HEK293T (cell line): Measurements from ENCODE around the gene PRKCA.

Experiments
- CTCF ChIA-PET: fragments of 350-600 bp; formaldehyde crosslinking; extraction: SDS; loops from one replicate; lab custom pipeline; 2021; ENCODE audit warnings: antibody characterized with exemption, inconsistent platforms; lab: Yijun Ruan, JAX
- POLR2A ChIA-PET: fragments of 350-600 bp; formaldehyde crosslinking; extraction: SDS; loops from one replicate; lab custom pipeline; 2020; ENCODE audit warnings: antibody characterized with exemption, inconsistent platforms; lab: Yijun Ruan, JAX
- DNase-seq: peaks from one replicate; pipeline ENCODE4 v3.0.0; 2012; ENCODE audit warnings: mixed read lengths; ENCODE audit errors: extremely low spot score
- ARNT ChIP-seq: fragments of 450-650 bp; IDR thresholded peaks from 2 replicates; pipeline ENCODE4 v1.6.1; 2017; ENCODE audit warnings: mild to moderate bottlenecking
- BHLHE40 ChIP-seq: fragments of 450-650 bp; IDR thresholded peaks from 2 replicates; pipeline ENCODE4 v1.6.1; 2016; ENCODE audit warnings: mild to moderate bottlenecking, moderate library complexity, borderline replicate concordance
- CTBP1 ChIP-seq: fragments of 450-650 bp; IDR thresholded peaks from 2 replicates; pipeline ENCODE4 v1.6.1; 2016; ENCODE audit warnings: borderline replicate concordance
- ELF4 ChIP-seq: fragments of 450-650 bp; IDR thresholded peaks from 2 replicates; pipeline ENCODE4 v1.6.1; 2017; ENCODE audit warnings: antibody characterized with exemption
- FOXA1 ChIP-seq: fragments of 450-650 bp; IDR thresholded peaks from 2 replicates; pipeline ENCODE4 v1.6.1; 2016; ENCODE audit warnings: mild to moderate bottlenecking
- FOXK2 ChIP-seq: fragments of 450-650 bp; IDR thresholded peaks from 2 replicates; pipeline ENCODE4 v1.6.1; 2016; ENCODE audit warnings: mild to moderate bottlenecking
- FOXM1 ChIP-seq: fragments of 450-650 bp; IDR thresholded peaks from 2 replicates; pipeline ENCODE4 v1.6.1; 2017; ENCODE audit warnings: mild to moderate bottlenecking, borderline replicate concordance
- HDGF ChIP-seq: fragments of 450-650 bp; IDR thresholded peaks from 2 replicates; pipeline ENCODE4 v1.6.1; 2017; ENCODE audit warnings: antibody characterized with exemption, borderline replicate concordance
- L3MBTL2 ChIP-seq: fragments of 450-650 bp; conservative IDR thresholded peaks from 2 replicates; pipeline ENCODE4 v1.6.1; 2016; ENCODE audit warnings: mild to moderate bottlenecking
- LEF1 ChIP-seq: fragments of 450-650 bp; IDR thresholded peaks from 2 replicates; pipeline ENCODE4 v1.6.1; 2017; ENCODE audit warnings: mild to moderate bottlenecking, borderline replicate concordance
- NFRKB ChIP-seq: fragments of 450-650 bp; IDR thresholded peaks from 2 replicates; pipeline ENCODE4 v1.6.1; 2016; ENCODE audit warnings: mild to moderate bottlenecking, moderate library complexity
- SP1 ChIP-seq: fragments of 450-650 bp; IDR thresholded peaks from 2 replicates; pipeline ENCODE4 v1.6.1; 2017
- SUZ12 ChIP-seq: fragments of 450-650 bp; IDR thresholded peaks from 2 replicates; pipeline ENCODE4 v1.6.1; 2016; ENCODE audit warnings: mild to moderate bottlenecking
- TARDBP ChIP-seq: fragments of 450-650 bp; IDR thresholded peaks from 2 replicates; pipeline ENCODE4 v1.6.1; 2016
- ZNF384 ChIP-seq: fragments of 450-650 bp; IDR thresholded peaks from 2 replicates; pipeline ENCODE4 v1.6.1; 2016
- TF ChIP-seq, protein P1 (sequence below): fragments of 450-650 bp; IDR thresholded peaks from 2 replicates; pipeline ENCODE4 v1.6.1; 2016

Gene PRKCA

GRCh38 chr17:66461343-66461995 lies 159.1 kb downstream of the PRKCA start:
- ChIA-PET POLR2A (no interaction called here), CTCF (no interaction called here)
- DNase-seq: no peak
- TF ChIP-seq TARDBP: no peak
- TF ChIP-seq ARNT: no peak
- TF ChIP-seq L3MBTL2: no peak
- TF ChIP-seq ELF4: no peak
- TF ChIP-seq BHLHE40: no peak
- TF ChIP-seq LEF1: no peak
- no peak for TF ChIP-seq ZNF384
- TF ChIP-seq FOXK2: no peak
- no peak for TF ChIP-seq NFRKB
- TF ChIP-seq FOXA1: no peak
- no peak for TF ChIP-seq SUZ12
- TF ChIP-seq, protein P1, sequence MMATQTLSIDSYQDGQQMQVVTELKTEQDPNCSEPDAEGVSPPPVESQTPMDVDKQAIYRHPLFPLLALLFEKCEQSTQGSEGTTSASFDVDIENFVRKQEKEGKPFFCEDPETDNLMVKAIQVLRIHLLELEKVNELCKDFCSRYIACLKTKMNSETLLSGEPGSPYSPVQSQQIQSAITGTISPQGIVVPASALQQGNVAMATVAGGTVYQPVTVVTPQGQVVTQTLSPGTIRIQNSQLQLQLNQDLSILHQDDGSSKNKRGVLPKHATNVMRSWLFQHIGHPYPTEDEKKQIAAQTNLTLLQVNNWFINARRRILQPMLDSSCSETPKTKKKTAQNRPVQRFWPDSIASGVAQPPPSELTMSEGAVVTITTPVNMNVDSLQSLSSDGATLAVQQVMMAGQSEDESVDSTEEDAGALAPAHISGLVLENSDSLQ: no peak

GRCh38 chr17:66462010-66462409 lies 159.6 kb downstream of the PRKCA start:
- CTCF ChIA-PET: no interaction called here

GRCh38 chr17:66464921-66465320 lies 162.5 kb downstream of the PRKCA start:
- ChIA-PET CTCF (no interaction called here), POLR2A (no interaction called here)
- DNase-seq: no peak
- TF ChIP-seq L3MBTL2: no peak
- no peak for TF ChIP-seq ELF4
- TF ChIP-seq FOXK2: no peak
- TF ChIP-seq ZNF384: no peak
- no peak for TF ChIP-seq CTBP1
- TF ChIP-seq FOXA1: no peak

More at GRCh38 chr17:66462010-66462409, 159.6 kb downstream of the PRKCA start:
- POLR2A ChIA-PET: no interaction called here
- DNase-seq: no peak
- no peak for TF ChIP-seq BHLHE40
- TF ChIP-seq ARNT: no peak
- TF ChIP-seq TARDBP: no peak
- no peak for TF ChIP-seq SUZ12
- no peak for TF ChIP-seq ELF4
- TF ChIP-seq FOXA1: no peak
- TF ChIP-seq HDGF: no peak
- no peak for TF ChIP-seq ZNF384
- TF ChIP-seq FOXM1: no peak
- no peak for TF ChIP-seq LEF1
- TF ChIP-seq SP1: no peak
- TF ChIP-seq NFRKB: no peak
- TF ChIP-seq, protein P1: no peak
- TF ChIP-seq FOXK2: no peak
- TF ChIP-seq CTBP1: no peak

DNA sequence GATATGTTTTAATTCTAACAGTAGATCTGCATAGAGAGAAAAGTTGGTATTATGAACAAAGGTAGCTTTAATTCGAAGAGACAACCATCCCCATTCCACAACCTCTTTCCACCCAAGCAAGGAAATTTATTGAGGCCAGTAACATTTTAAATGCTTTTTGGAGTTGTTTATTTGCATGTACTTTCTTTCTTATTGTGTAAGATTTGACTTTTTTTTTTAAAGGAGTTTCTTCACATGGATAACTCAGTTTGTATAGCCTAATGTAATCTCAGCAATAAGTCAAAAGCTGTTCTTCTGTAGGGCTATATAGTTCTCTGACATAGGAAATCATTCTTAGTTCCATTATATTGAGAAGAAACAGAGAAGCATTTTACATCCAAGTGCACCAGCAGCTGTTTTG lies 163.3 kb downstream of the PRKCA start:
- TF ChIP-seq BHLHE40 (no peak), NFRKB (no peak), ARNT (no peak), FOXK2 (no peak), HDGF (no peak), CTBP1 (no peak), L3MBTL2 (no peak), ELF4 (no peak), FOXM1 (no peak), SUZ12 (no peak), LEF1 (no peak), TARDBP (no peak), SP1 (no peak), ZNF384 (no peak), FOXA1 (no peak)
- TF ChIP-seq, protein P1: no peak

GRCh38 chr17:66466106-66466820 lies 163.8 kb downstream of the PRKCA start:
- TF ChIP-seq LEF1: no peak
- TF ChIP-seq ELF4: no peak
- no peak for TF ChIP-seq HDGF
- no peak for TF ChIP-seq SUZ12
- TF ChIP-seq ARNT: no peak
- no peak for TF ChIP-seq NFRKB
- DNase-seq: no peak
- ChIA-PET POLR2A (no interaction called here), CTCF (no interaction called here)

More for the DNA sequence above, 163.3 kb downstream of the PRKCA start:
- no peak for DNase-seq
- POLR2A ChIA-PET: no interaction called here
- CTCF ChIA-PET: interaction anchor here (0.7 kb wide), 1 partner anchor 9 kb away, joined by 4 read pairs; no protein-coding TSS in a partner anchor

- TF ChIP-seq ZNF384: no peak
- no peak for TF ChIP-seq FOXM1
- TF ChIP-seq HDGF: no peak
- TF ChIP-seq FOXK2: no peak
- no peak for TF ChIP-seq L3MBTL2
- TF ChIP-seq FOXA1: no peak
- TF ChIP-seq SP1: no peak
- no peak for TF ChIP-seq ARNT
- no peak for TF ChIP-seq ELF4
- no peak for TF ChIP-seq CTBP1
- TF ChIP-seq SUZ12: no peak
- TF ChIP-seq, protein P1: no peak
- no peak for TF ChIP-seq TARDBP
- no peak for TF ChIP-seq BHLHE40
- no peak for TF ChIP-seq LEF1
- TF ChIP-seq NFRKB: no peak
- DNase-seq: no peak
- ChIA-PET POLR2A (no interaction called here), CTCF (interaction anchor here (0.6 kb wide), 1 partner anchor 100 kb away, joined by 3 read pairs; no protein-coding TSS in a partner anchor)
Measured at GRCh38 chr17:66466840-66467367, 164.5 kb downstream of the PRKCA start.
